GM23338 (cell line): Measurements from ENCODE around the gene NTM. TPM values are rescaled to one million over a fixed set of nuclear protein-coding genes. Genes with fewer than 3 reads are reported as not detected.

ENCODE experiments used
- ATAC-seq: fragments of 200-7000 bp; cut with Tn5 transposase; 3 replicates; pipeline ENCODE4 v1.9.1; 2020
- DNase-seq: peaks from one replicate; pipeline ENCODE4 v3.0.0-alpha.2; 2015; ENCODE audit warnings: low spot score
- H2AFZ ChIP-seq: fragments of 200-600 bp; sonication (generic); 2 replicates; pipeline ENCODE4 v1.8.0; 2016; ENCODE audit warnings: antibody characterized with exemption, mild to moderate bottlenecking, moderate library complexity
- H3F3A ChIP-seq: fragments of 200-600 bp; sonication (generic); replicated peaks from 2 replicates; pipeline ENCODE4 v1.8.0; 2017; ENCODE audit warnings: antibody characterized with exemption, mixed run types, low read depth
- H3K27ac ChIP-seq: fragments of 200-600 bp; sonication (generic); 2 replicates; pipeline ENCODE4 v1.6.1; 2016; ENCODE audit warnings: low read depth
- H3K27me3 ChIP-seq: fragments of 200-600 bp; sonication (generic); 2 replicates; pipeline ENCODE4 v1.8.0; 2016; ENCODE audit warnings: mild to moderate bottlenecking, mixed run types, moderate library complexity; ENCODE audit not compliant: insufficient read depth
- H3K36me3 ChIP-seq: fragments of 200-600 bp; sonication (generic); 2 replicates; pipeline ENCODE4 v1.8.0; 2016; ENCODE audit warnings: mild to moderate bottlenecking; ENCODE audit not compliant: insufficient read depth
- H3K4me1 ChIP-seq: fragments of 200-600 bp; sonication (generic); 2 replicates; pipeline ENCODE4 v1.8.0; 2016; ENCODE audit warnings: mild to moderate bottlenecking, moderate library complexity; ENCODE audit not compliant: insufficient read depth
- H3K4me2 ChIP-seq: fragments of 200-600 bp; sonication (generic); 2 replicates; pipeline ENCODE4 v1.7.1; 2017; ENCODE audit warnings: mixed run types
- H3K4me3 ChIP-seq: fragments of 200-600 bp; sonication (generic); 2 replicates; pipeline ENCODE4 v1.6.1; 2016; ENCODE audit warnings: mixed run types
- H3K79me2 ChIP-seq: fragments of 200-600 bp; sonication (generic); replicated peaks from 2 replicates; pipeline ENCODE4 v1.8.0; 2017; ENCODE audit warnings: mild to moderate bottlenecking; ENCODE audit not compliant: insufficient read depth
- H3K9me2 ChIP-seq: fragments of 200-600 bp; sonication (generic); 2 replicates; pipeline ENCODE4 v1.8.0; 2017; ENCODE audit not compliant: insufficient read depth
- H4K20me1 ChIP-seq: fragments of 200-600 bp; sonication (generic); replicated peaks from 2 replicates; pipeline ENCODE4 v1.8.0; 2017; ENCODE audit warnings: mild to moderate bottlenecking; ENCODE audit not compliant: insufficient read depth
- H3K27ac Mint-ChIP-seq: 2 replicates; pipeline ENCODE4 v1.8.0; 2020; ENCODE audit warnings: inconsistent platforms, mild to moderate bottlenecking, moderate library complexity, mixed read lengths
- H3K27me3 Mint-ChIP-seq: 3 replicates; pipeline ENCODE4 v1.8.0; 2022; ENCODE audit warnings: low read depth, mild to moderate bottlenecking, moderate library complexity, mixed read lengths, inconsistent platforms; ENCODE audit not compliant: insufficient read depth, poor library complexity
- H3K36me3 Mint-ChIP-seq: 3 replicates; pipeline ENCODE4 v1.8.0; 2021; ENCODE audit warnings: low read depth, mild to moderate bottlenecking, inconsistent platforms, moderate library complexity, mixed read lengths
- H3K4me1 Mint-ChIP-seq: 3 replicates; pipeline ENCODE4 v1.8.0; 2020; ENCODE audit warnings: mild to moderate bottlenecking, inconsistent platforms, mixed read lengths
- H3K4me3 Mint-ChIP-seq: 3 replicates; pipeline ENCODE4 v1.8.0; 2021; ENCODE audit warnings: moderate library complexity, mild to moderate bottlenecking, inconsistent platforms, mixed read lengths
- H3K9me3 Mint-ChIP-seq: 3 replicates; pipeline ENCODE4 v1.8.0; 2020; ENCODE audit warnings: moderate library complexity, mild to moderate bottlenecking, inconsistent platforms, mixed read lengths
- CREB1 ChIP-seq: fragments of 250-450 bp; sonication (Bioruptor Pico); IDR thresholded peaks from 2 replicates; pipeline ENCODE4 v1.5.0; 2020; ENCODE audit warnings: low read depth, mild to moderate bottlenecking, moderate library complexity
- CTCF ChIP-seq, 2 experiments: fragments of 200-600 bp in 1 of 2; sonication (generic) in 1 of 2; conservative IDR thresholded peaks; 2 replicates each; pipeline versions ENCODE4 v1.5.1 to v1.6.1; 2016 to 2017; ENCODE audit warnings: antibody characterized with exemption in 2 of 2, low read depth in 2 of 2, mild to moderate bottlenecking in 2 of 2, moderate library complexity in 1 of 2
- ETS1 ChIP-seq: IDR thresholded peaks from 2 replicates; pipeline ENCODE4 v1.6.1; 2016; ENCODE audit warnings: antibody characterized with exemption
- EZH2 ChIP-seq: fragments of 200-600 bp; sonication (generic); IDR thresholded peaks from one replicate; pipeline ENCODE4 v1.8.0; 2017; ENCODE audit warnings: antibody characterized with exemption, mild to moderate bottlenecking, low read depth; ENCODE audit not compliant: unreplicated experiment
- EZH2phosphoT487 ChIP-seq: fragments of 200-600 bp; sonication (generic); IDR thresholded peaks from one replicate; pipeline ENCODE4 v1.8.1; 2018; ENCODE audit warnings: antibody characterized with exemption; ENCODE audit not compliant: unreplicated experiment
- JUNB ChIP-seq: IDR thresholded peaks from one replicate; pipeline ENCODE4 v1.6.1; 2016; ENCODE audit warnings: antibody characterized with exemption; ENCODE audit not compliant: unreplicated experiment
- NANOG ChIP-seq: IDR thresholded peaks from 2 replicates; pipeline ENCODE4 v1.6.1; 2016; ENCODE audit warnings: antibody characterized with exemption, borderline replicate concordance
- REST ChIP-seq: IDR thresholded peaks from one replicate; pipeline ENCODE4 v1.6.1; 2018; ENCODE audit warnings: antibody characterized with exemption; ENCODE audit not compliant: unreplicated experiment
- STAT1 ChIP-seq: IDR thresholded peaks from one replicate; pipeline ENCODE4 v1.6.1; 2016; ENCODE audit warnings: antibody characterized with exemption; ENCODE audit not compliant: unreplicated experiment
- ZNF114 ChIP-seq: fragments of 250-450 bp; sonication (Bioruptor Pico); IDR thresholded peaks from 2 replicates; pipeline ENCODE4 v1.5.0; 2020; ENCODE audit warnings: mild to moderate bottlenecking, moderate library complexity
- ZNF462 ChIP-seq: fragments of 250-450 bp; sonication (Bioruptor Pico); IDR thresholded peaks from 2 replicates; pipeline ENCODE4 v1.5.0; 2020; ENCODE audit warnings: mild to moderate bottlenecking, moderate library complexity
- polyA plus RNA-seq: library from polyadenylated mRNA; unstranded; fragments of >200 nt; fragmentation: Nextera tagmentation; extraction: Ambion mirVana; gene quantifications from 2 replicates; pipeline ENCODE4 v1.2.1, GENCODE V29; 2016
- total RNA-seq: library from RNA; depleted of rRNA; stranded (reverse); fragments of >200 nt; shearing (Covaris generic); gene quantifications from 2 replicates; pipeline ENCODE4 v1.2.3, GENCODE V29; 2014

Gene NTM
- total and polyA plus RNA-seq, 2 experiments from 2014 or later: 10.6 to 14.6 TPM

GRCh38 chr11:132134322-132134721, 763.9 kb downstream of the NTM start (continued):
- TF ChIP-seq STAT1: no peak
- TF ChIP-seq NANOG: no peak

DNA sequence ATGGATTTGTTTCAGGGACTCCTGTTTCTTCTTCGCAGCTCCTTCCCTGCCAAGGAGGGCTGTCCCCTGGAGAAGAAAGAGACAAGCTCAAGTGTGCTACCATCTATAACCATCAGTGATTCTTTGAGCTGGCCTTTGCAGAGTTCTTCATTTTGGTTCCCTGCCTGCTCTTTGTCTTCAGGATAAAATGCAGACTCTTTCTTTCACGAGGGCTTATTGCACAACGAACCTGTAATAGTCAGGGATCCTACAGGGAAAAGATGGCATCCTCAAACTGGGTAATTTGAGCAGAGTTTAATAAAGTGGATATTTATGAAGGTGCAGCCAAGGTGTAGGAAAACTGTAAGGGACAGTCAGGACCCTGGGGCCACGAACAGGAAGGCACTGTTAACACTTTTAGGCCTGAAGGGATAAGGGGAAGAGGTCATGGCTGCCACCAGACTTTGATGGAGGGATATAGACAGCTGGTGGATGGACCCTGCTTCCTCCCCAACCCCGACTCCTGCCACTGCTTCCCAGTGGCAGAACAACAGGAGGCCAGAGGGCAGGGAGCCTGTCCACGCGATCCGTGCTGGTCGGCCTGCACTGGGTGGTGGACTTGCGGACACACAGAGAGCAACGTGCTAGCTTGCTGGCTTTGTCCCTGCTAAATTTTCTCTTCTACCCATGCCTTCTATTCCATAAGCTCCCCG, 767.0 kb downstream of the NTM start:
- peaks cover 3% of the 10 kb centered on the region for H3K4me1 Mint-ChIP-seq
- no peak for ATAC-seq

More for the DNA sequence above, 767.0 kb downstream of the NTM start:
- no peaks in the 10 kb centered on the region for H3K4me1 ChIP-seq
- DNase-seq: no peak
- H3K79me2 ChIP-seq: no peaks in the 10 kb centered on the region; the same call in 1 of the 2 replicates
- H3K27ac ChIP-seq: no peak overlapping the region
- Mint-ChIP-seq H3K9me3 (no peaks in the 10 kb centered on the region), H3K27me3 (no peaks in the 10 kb centered on the region), H3K36me3 (no peaks in the 10 kb centered on the region), H3K4me3 (no peak overlapping the region), H3K27ac (no peak overlapping the region)
- no peak overlapping the region for H2AFZ ChIP-seq
- H3F3A ChIP-seq: no peaks in the 10 kb centered on the region
- TF ChIP-seq CREB1 (CRISPR knock-in tag) (no peak), ZNF462 (no peak), NANOG (no peak), REST (no peak), JUNB (no peak), ZNF114 (CRISPR knock-in tag) (no peak), CTCF (conservative IDR thresholded peaks at IDR 0.05; ENCODE audit: low read depth in 2 of 2) (no peak), EZH2 (no peak), EZH2phosphoT487 (no peak), ETS1 (no peak)
- H4K20me1 ChIP-seq: no peaks in the 10 kb centered on the region
- H3K36me3 ChIP-seq: no peaks in the 10 kb centered on the region
- H3K4me2 ChIP-seq: no peak overlapping the region
- H3K4me3 ChIP-seq: no peak overlapping the region
- 0 out of 2 replicates have a peak, but pooled peaks cover 3% of the 10 kb centered on the region for H3K9me2 ChIP-seq
- H3K27me3 ChIP-seq: no peaks in the 10 kb centered on the region
